GM12873 (cell line): ENCODE measurements around the gene TTLL10.

Experiments used
- CTCF ChIP-seq: IDR thresholded peaks from 2 replicates; pipeline ENCODE4 v1.5.1; 2012; ENCODE audit warnings: low read depth, mild to moderate bottlenecking, moderate library complexity, low read length, control low read depth; ENCODE audit not compliant: insufficient read depth; ENCODE audit errors: missing control alignments

TTLL10 gene

GRCh38 chr1:1198423-1199140 lies 24.9 kb downstream of the TTLL10 start:
- TF ChIP-seq CTCF = no peak

DNA sequence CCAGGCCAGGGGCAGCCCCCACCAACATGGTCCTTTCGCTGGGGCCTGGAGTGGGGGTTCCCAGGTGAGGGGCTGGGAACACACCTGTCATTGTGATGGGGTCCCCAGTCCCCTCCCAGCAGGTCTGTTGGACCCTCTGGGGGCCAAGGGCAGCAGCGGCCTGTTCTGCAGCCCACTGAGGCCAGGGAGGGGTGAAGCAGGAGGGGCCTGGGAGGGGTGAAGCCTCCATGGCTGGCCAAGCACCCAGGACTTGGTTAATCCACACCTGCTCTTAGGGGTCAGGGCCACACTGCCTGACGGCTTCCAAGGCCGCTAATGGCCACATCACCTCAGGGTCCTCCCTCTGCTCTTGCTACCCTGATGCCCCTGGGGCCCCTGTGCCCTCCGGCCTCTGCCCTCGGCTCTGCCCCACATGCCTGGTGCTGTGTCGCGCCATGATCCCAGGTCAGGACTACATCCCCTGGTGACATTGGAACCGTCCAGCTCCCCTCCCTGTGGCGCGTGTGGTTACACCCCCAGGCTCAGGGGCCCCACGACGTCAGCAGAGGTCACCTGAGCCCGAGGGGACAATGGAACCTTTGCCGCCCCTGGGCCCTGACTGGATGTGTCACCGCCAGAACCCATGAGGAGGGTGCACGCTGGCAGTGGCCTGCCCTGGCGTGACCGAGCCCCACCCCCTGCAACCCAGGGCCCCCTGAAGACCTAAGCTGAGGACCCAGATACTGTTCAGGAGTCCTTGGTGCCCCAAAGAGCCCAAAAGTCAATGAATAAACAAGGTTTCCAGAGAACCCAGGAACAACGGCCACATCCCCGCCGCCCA lies 25.7 kb downstream of the TTLL10 start:
- TF ChIP-seq CTCF = no peak

- TF ChIP-seq CTCF = no peak
Observed at GRCh38 chr1:1199961-1200875, 26.5 kb downstream of the TTLL10 start.

- no peak for TF ChIP-seq CTCF
Observed at GRCh38 chr1:1200876-1201810, 27.5 kb downstream of the TTLL10 start.

DNA sequence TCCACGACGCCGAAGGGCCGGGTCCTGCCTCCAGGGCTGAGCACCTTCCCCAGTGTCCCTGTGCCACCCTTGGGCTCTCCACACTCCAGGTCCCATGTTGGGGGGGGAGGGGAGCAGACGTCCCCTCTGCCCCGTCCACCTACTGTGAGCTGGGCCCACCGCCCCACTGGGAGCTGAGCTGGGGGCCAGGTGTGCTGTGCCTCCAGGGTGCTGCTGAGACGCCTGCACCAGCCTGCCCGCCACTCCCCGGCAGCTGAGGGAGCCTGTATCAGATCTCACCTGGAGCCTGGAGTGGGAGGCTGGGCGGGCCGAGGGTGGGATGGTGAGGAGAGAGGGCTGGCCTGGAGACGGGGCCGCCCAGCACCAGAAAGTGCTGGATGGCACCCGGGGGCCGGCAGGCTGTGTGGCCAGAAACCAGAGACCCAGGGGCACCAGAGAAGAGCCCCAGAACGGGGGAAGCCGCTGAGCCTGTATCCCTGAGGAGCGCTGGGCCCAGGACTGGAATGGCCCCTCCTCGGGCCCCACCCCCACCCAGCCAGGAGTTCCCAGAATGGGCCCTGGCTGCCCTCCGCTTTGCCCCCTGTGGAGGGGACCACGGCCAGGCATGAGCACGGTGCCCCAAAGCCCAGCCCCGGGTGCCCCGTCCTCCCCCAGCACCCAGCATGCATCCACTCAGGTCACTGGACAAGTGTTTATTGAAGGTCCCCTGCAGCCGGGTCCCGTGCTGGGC lies 29.3 kb downstream of the TTLL10 start:
- TF ChIP-seq CTCF = no peak
